GM12865 (cell line): ENCODE measurements around the gene RASAL2.
"Not testable (repeated sequence)": the region's sequence is repeated elsewhere in the genome, so short reads cannot be mapped to it uniquely, and the experiment has no call there.

Source experiments
- DNase-seq: peaks from one replicate; pipeline ENCODE4 v3.0.0; 2010; ENCODE audit warnings: low read depth
- H3K4me3 ChIP-seq: 2 replicates; pipeline ENCODE4 v1.5.1; 2011; ENCODE audit warnings: mild to moderate bottlenecking, low read depth, low read length, control low read depth
- CTCF ChIP-seq: IDR thresholded peaks from 2 replicates; pipeline ENCODE4 v1.5.1; 2011; ENCODE audit warnings: low read length, control low read depth, low read depth, inconsistent platforms; ENCODE audit not compliant: insufficient read depth; ENCODE audit errors: missing control alignments

The RASAL2 gene

DNA sequence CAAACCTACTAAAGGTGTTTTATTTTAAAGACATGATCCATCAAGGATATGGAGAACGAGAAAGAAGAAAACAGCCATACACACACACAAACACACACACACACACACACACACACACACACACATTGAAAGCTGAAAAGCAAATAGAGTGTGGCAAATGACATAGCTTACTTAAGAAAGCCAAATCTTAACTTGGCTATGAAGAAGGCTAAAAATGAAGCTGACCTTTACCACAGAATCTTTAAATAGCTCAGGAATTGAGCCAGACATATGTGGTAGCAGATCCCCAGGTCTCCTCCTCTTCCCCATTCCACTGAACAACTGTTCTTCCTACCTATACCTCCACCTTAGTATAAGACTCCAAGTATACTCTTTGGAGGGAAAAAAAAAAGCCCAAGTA lies 217.3 kb downstream of the RASAL2 start:
- no peak for DNase-seq
- no peak overlapping the region for H3K4me3 ChIP-seq
- no peak for TF ChIP-seq CTCF

DNA sequence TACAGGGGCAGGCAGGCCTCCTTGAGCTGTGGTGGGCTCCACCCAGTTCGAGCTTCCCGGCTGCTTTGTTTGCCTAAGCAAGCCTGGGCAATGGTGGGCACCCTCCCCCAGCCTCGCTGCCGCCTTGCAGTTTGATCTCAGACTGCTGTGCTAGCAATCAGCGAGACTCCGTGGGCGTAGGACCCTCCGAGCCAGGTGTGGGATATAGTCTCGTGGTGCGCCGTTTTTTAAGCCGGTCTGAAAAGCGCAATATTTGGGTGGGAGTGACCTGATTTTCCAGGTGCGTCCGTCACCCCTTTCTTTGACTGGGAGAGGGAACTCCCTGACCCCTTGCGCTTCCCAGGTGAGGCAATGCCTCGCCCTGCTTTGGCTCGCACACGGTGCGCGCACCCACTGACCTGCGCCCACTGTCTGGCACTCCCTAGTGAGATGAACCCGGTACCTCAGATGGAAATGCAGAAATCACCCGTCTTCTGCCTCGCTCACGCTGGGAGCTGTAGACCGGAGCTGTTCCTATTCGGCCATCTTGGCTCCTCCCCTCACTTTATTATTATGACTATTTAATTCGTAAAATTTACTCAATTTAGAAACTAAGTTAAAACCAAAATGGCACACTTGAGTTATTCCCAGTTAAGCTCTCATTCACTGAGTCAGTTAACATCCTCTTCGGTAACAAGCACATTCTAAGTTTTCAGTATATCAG lies 226.5 kb downstream of the RASAL2 start:
- DNase-seq, H3K4me3 ChIP-seq: not testable (repeated sequence)

DNA sequence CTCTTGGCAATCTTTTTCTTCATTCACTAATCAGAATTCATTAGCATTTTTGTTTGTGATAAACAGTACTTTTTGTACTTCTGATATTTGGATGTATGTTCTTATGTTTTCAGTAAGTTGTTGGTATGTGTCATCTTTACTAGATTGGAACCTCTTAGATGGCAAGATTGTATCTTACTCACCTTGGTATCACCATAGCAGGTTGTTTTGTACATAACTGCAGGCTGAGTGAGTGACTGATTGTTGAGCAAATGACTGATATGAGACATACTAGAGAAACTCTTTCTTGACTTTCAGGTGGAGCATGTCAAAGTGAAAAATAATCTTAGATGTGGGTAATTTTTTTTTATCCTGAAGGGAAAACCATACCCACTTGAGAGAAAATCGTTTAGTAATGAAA lies 229.2 kb downstream of the RASAL2 start:
- TF ChIP-seq CTCF = no peak
- no peak for DNase-seq
- H3K4me3 ChIP-seq = no peak overlapping the region

DNA sequence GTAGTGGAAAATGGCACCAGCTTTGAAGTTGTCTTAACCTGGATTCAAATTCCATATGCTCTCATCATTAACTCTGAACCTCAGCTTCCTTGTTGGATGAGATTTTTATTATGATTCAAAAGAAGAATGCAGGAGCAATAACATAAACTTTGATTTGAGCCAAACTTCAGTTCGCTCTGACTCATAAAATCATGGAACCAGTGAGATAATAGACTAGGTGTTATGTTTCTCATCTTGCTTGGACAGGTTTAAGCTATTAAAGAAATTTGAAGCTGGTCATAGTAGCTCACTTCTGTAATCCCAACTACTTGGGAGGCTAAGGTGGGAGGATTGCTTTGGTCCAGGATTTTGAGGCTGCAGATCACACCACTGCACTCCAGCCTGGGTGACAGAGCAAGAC lies 230.1 kb downstream of the RASAL2 start:
- DNase-seq = no peak
- no peak overlapping the region for H3K4me3 ChIP-seq
- no peak for TF ChIP-seq CTCF

- no peak for DNase-seq
- H3K4me3 ChIP-seq = no peak overlapping the region
- no peak for TF ChIP-seq CTCF
These were observed 234.8 kb downstream of the RASAL2 start for GRCh38 chr1:178328728-178329127.

GRCh38 chr1:178330153-178330552 lies 236.2 kb downstream of the RASAL2 start:
- no peak for DNase-seq
- no peak overlapping the region for H3K4me3 ChIP-seq
- no peak for TF ChIP-seq CTCF

DNA sequence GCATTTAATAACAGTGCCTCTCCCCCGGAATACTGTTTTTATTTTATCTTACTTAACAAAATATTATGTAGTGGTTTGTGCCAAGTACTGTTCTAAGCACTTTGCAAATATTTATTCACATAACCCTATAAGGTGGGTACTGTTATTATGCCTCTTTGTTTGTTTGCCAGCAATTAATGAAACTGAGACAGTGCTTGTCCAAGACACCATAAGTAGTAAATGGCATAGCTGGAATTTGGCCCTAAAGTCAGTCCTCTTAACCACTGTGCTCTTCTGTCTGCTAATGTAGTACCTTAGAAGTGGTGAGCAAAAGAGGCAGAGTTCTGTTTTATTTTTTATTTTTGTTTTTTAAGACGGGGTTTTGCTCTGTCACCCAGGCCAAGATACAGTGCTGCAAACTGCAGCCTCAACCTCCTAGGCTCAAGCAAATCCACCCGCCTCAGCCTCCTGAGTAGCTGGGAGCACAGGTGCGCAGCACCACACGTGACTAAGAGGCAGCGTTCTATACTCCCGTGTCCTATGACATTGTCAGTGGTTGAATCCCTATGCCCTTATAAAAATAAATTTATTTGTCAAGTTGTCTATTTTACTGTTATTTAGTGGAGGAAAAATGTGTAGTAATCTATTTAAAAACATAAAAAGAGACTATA lies 237.1 kb downstream of the RASAL2 start:
- no peak for TF ChIP-seq CTCF
- no peak for DNase-seq
- H3K4me3 ChIP-seq = no peak overlapping the region
